NCI-H2227 (cell line): ENCODE measurements around the gene FAM98A.

Experiments
- DNase-seq: peaks from one replicate; lab custom pipeline; 2025; ENCODE audit not compliant: unreplicated experiment; lab: John Stamatoyannopoulos, UW

The FAM98A gene

GRCh38 chr2:33599175-33599942 lies at the start of gene FAM98A:
Gene FAM98A, minus strand, starts transcription at chr2:33599299. Its CDS starts 78 bp downstream, at chr2:33599221.
- DNase-seq = peak; percentile 99

GRCh38 chr2:33645861-33646260 lies 46.8 kb upstream of the FAM98A start:
- no peak for DNase-seq

- DNase-seq = no peak
Observed at GRCh38 chr2:33644215-33644614, 45.1 kb upstream of the FAM98A start.

- DNase-seq = no peak
Observed at GRCh38 chr2:33636001-33636400, 36.9 kb upstream of the FAM98A start.

GRCh38 chr2:33634261-33634910 lies 35.3 kb upstream of the FAM98A start:
- DNase-seq = no peak

- no peak for DNase-seq
Observed at GRCh38 chr2:33633315-33633714, 34.2 kb upstream of the FAM98A start.

GRCh38 chr2:33632831-33633230 lies 33.7 kb upstream of the FAM98A start:
- peak; percentile 80 for DNase-seq

GRCh38 chr2:33628031-33628827 lies 29.1 kb upstream of the FAM98A start:
- DNase-seq = no peak

GRCh38 chr2:33619028-33619427 lies 19.9 kb upstream of the FAM98A start:
- DNase-seq = no peak

GRCh38 chr2:33617989-33618388 lies 18.9 kb upstream of the FAM98A start:
- DNase-seq = no peak

- DNase-seq = no peak
Observed at GRCh38 chr2:33617401-33617800, 18.3 kb upstream of the FAM98A start.

GRCh38 chr2:33616873-33617272 lies 17.8 kb upstream of the FAM98A start:
- no peak for DNase-seq

- DNase-seq = no peak
Observed at GRCh38 chr2:33614190-33614589, 15.1 kb upstream of the FAM98A start.

- no peak for DNase-seq
Observed at GRCh38 chr2:33607905-33608304, 8.8 kb upstream of the FAM98A start.

- DNase-seq = no peak
Observed at GRCh38 chr2:33607251-33607721, 8.2 kb upstream of the FAM98A start.

GRCh38 chr2:33606622-33607021 lies 7.5 kb upstream of the FAM98A start:
- DNase-seq = no peak

- no peak for DNase-seq
Observed at GRCh38 chr2:33606100-33606499, 7.0 kb upstream of the FAM98A start.

- no peak for DNase-seq
Observed at GRCh38 chr2:33605056-33605455, 6.0 kb upstream of the FAM98A start.

- no peak for DNase-seq
Observed at GRCh38 chr2:33603416-33603815, 4.3 kb upstream of the FAM98A start.

GRCh38 chr2:33602201-33602830 lies 3.2 kb upstream of the FAM98A start:
- no peak for DNase-seq

- no peak for DNase-seq
Observed at GRCh38 chr2:33599943-33600192, 769 bp upstream of the FAM98A start.
